Activated T-helper 17 cell treated with anti-CD3 and anti-CD28 coated beads, Interleukin-2, amount 50 U/mL, for 72 hours (primary cell): Measurements from ENCODE around the gene CCDC40. TPM values are rescaled to one million over a fixed set of nuclear protein-coding genes. Genes with fewer than 3 reads are reported as not detected.
A peak's percentile ranks its signal among the peaks of the same experiment; 100 is the strongest.

Experiments used
- ATAC-seq: fragments of 150-1000 bp; cut with Tn5 transposase; replicated peaks from 2 replicates; pipeline ENCODE4 v1.10.0; 2021; ENCODE audit warnings: mild to moderate bottlenecking, moderate library complexity
- H3K27ac Mint-ChIP-seq: one replicate; pipeline ENCODE4 v1.8.0; 2022; ENCODE audit warnings: mixed read lengths
- H3K27me3 Mint-ChIP-seq: one replicate; pipeline ENCODE4 v1.8.0; 2022; ENCODE audit warnings: mixed read lengths
- H3K36me3 Mint-ChIP-seq: one replicate; pipeline ENCODE4 v1.8.0; 2022; ENCODE audit warnings: low read depth, mild to moderate bottlenecking, mixed read lengths
- H3K4me1 Mint-ChIP-seq: one replicate; pipeline ENCODE4 v1.8.0; 2022; ENCODE audit warnings: mixed read lengths
- H3K4me3 Mint-ChIP-seq: one replicate; pipeline ENCODE4 v1.8.0; 2022; ENCODE audit warnings: mild to moderate bottlenecking, mixed read lengths
- H3K9me3 Mint-ChIP-seq: one replicate; pipeline ENCODE4 v1.8.0; 2022; ENCODE audit warnings: mixed read lengths
- total RNA-seq, 2 donors: library from RNA; stranded (reverse); gene quantifications; one replicate each; pipeline ENCODE4 v1.2.3, GENCODE V29; 2022

The CCDC40 gene
- total RNA-seq, 2 donors from 2014 or later: 0.69 TPM; not detected in 1

GRCh38 chr17:80119839-80120238 is 83.4 kb downstream of the CCDC40 start:
- H3K4me1 Mint-ChIP-seq: peaks cover 5% of the 10 kb centered on the region
- no peak overlapping the region for H3K4me3 Mint-ChIP-seq
- peaks cover 5% of the 10 kb centered on the region for H3K9me3 Mint-ChIP-seq
- H3K27me3 Mint-ChIP-seq: no peaks in the 10 kb centered on the region
- H3K27ac Mint-ChIP-seq: no peak overlapping the region
- no peaks in the 10 kb centered on the region for H3K36me3 Mint-ChIP-seq
- no peak for ATAC-seq

- Mint-ChIP-seq H3K9me3 (no peaks in the 10 kb centered on the region), H3K27me3 (no peaks in the 10 kb centered on the region), H3K4me1 (no peaks in the 10 kb centered on the region), H3K36me3 (no peaks in the 10 kb centered on the region), H3K27ac (no peak overlapping the region), H3K4me3 (no peak overlapping the region)
- no peak for ATAC-seq
Measured at GRCh38 chr17:80122026-80122575, 85.7 kb downstream of the CCDC40 start.

- H3K4me3 Mint-ChIP-seq: no peak overlapping the region
- no peaks in the 10 kb centered on the region for H3K27me3 Mint-ChIP-seq
- ATAC-seq: no peak
- H3K9me3 Mint-ChIP-seq: no peaks in the 10 kb centered on the region
- H3K36me3 Mint-ChIP-seq: no peaks in the 10 kb centered on the region
- no peaks in the 10 kb centered on the region for H3K4me1 Mint-ChIP-seq
- no peak overlapping the region for H3K27ac Mint-ChIP-seq
Measured at GRCh38 chr17:80122926-80123505, 86.6 kb downstream of the CCDC40 start.

- no peak for ATAC-seq
- Mint-ChIP-seq H3K4me1 (peaks cover 2% of the 10 kb centered on the region), H3K36me3 (no peaks in the 10 kb centered on the region), H3K9me3 (no peaks in the 10 kb centered on the region), H3K4me3 (no peak overlapping the region), H3K27ac (no peak overlapping the region), H3K27me3 (no peaks in the 10 kb centered on the region)
Measured at GRCh38 chr17:80123791-80124190, 87.3 kb downstream of the CCDC40 start.

- no peaks in the 10 kb centered on the region for H3K9me3 Mint-ChIP-seq
- H3K27me3 Mint-ChIP-seq: no peaks in the 10 kb centered on the region
- H3K27ac Mint-ChIP-seq: no peak overlapping the region
- H3K4me1 Mint-ChIP-seq: peaks cover 8% of the 10 kb centered on the region
- H3K36me3 Mint-ChIP-seq: no peaks in the 10 kb centered on the region
- ATAC-seq: no peak
- H3K4me3 Mint-ChIP-seq: no peak overlapping the region
Measured at GRCh38 chr17:80124351-80124981, 88.0 kb downstream of the CCDC40 start.

GRCh38 chr17:80125656-80126448 is 89.4 kb downstream of the CCDC40 start:
- Mint-ChIP-seq H3K4me3 (no peak overlapping the region), H3K27ac (no peak overlapping the region), H3K4me1 (peaks cover 8% of the 10 kb centered on the region), H3K36me3 (no peaks in the 10 kb centered on the region), H3K9me3 (no peaks in the 10 kb centered on the region), H3K27me3 (no peaks in the 10 kb centered on the region)
- no peak for ATAC-seq

GRCh38 chr17:80126449-80126715 is 89.9 kb downstream of the CCDC40 start:
- H3K36me3 Mint-ChIP-seq: no peaks in the 10 kb centered on the region
- no peak overlapping the region for H3K4me3 Mint-ChIP-seq
- no peaks in the 10 kb centered on the region for H3K27me3 Mint-ChIP-seq
- H3K4me1 Mint-ChIP-seq: peaks cover 8% of the 10 kb centered on the region
- no peak for ATAC-seq
- no peak overlapping the region for H3K27ac Mint-ChIP-seq
- H3K9me3 Mint-ChIP-seq: no peaks in the 10 kb centered on the region

- no peak for ATAC-seq
- Mint-ChIP-seq H3K27me3 (no peaks in the 10 kb centered on the region), H3K4me1 (peaks cover 8% of the 10 kb centered on the region), H3K4me3 (no peak overlapping the region), H3K27ac (no peak overlapping the region), H3K9me3 (no peaks in the 10 kb centered on the region), H3K36me3 (peaks cover 18% of the 10 kb centered on the region)
Measured at GRCh38 chr17:80129006-80129565, 92.6 kb downstream of the CCDC40 start.

GRCh38 chr17:80130992-80131391 is 94.5 kb downstream of the CCDC40 start:
- H3K4me3 Mint-ChIP-seq: no peak overlapping the region

GRCh38 chr17:80132906-80133625 is 96.6 kb downstream of the CCDC40 start:
- peak; percentile 31 for ATAC-seq
- H3K36me3 Mint-ChIP-seq: peaks cover 58% of the 10 kb centered on the region
- no peaks in the 10 kb centered on the region for H3K27me3 Mint-ChIP-seq
- H3K4me1 Mint-ChIP-seq: peaks cover 8% of the 10 kb centered on the region
- H3K27ac Mint-ChIP-seq: peak overlapping the region; percentile 54
- H3K9me3 Mint-ChIP-seq: no peaks in the 10 kb centered on the region
- H3K4me3 Mint-ChIP-seq: no peak overlapping the region

More at GRCh38 chr17:80130992-80131391, 94.5 kb downstream of the CCDC40 start:
- Mint-ChIP-seq H3K9me3 (no peaks in the 10 kb centered on the region), H3K36me3 (peaks cover 38% of the 10 kb centered on the region), H3K4me1 (peaks cover 8% of the 10 kb centered on the region), H3K27ac (no peak overlapping the region), H3K27me3 (no peaks in the 10 kb centered on the region)
- no peak for ATAC-seq

GRCh38 chr17:80133626-80133970 is 97.2 kb downstream of the CCDC40 start:
- no peaks in the 10 kb centered on the region for H3K27me3 Mint-ChIP-seq
- peaks cover 8% of the 10 kb centered on the region for H3K4me1 Mint-ChIP-seq
- ATAC-seq: no peak
- H3K36me3 Mint-ChIP-seq: peaks cover 64% of the 10 kb centered on the region
- H3K27ac Mint-ChIP-seq: peak overlapping the region; percentile 54
- H3K4me3 Mint-ChIP-seq: no peak overlapping the region
- no peaks in the 10 kb centered on the region for H3K9me3 Mint-ChIP-seq

GRCh38 chr17:80137131-80137530 is 100.7 kb downstream of the CCDC40 start:
- H3K4me1 Mint-ChIP-seq: no peaks in the 10 kb centered on the region
- no peak for ATAC-seq
- no peaks in the 10 kb centered on the region for H3K9me3 Mint-ChIP-seq
- H3K36me3 Mint-ChIP-seq: peaks cover 99% of the 10 kb centered on the region
- H3K27me3 Mint-ChIP-seq: no peaks in the 10 kb centered on the region
- H3K4me3 Mint-ChIP-seq: no peak overlapping the region
- H3K27ac Mint-ChIP-seq: no peak overlapping the region

GRCh38 chr17:80138856-80139426 is 102.5 kb downstream of the CCDC40 start:
- ATAC-seq: no peak
- H3K4me1 Mint-ChIP-seq: no peaks in the 10 kb centered on the region
- H3K27ac Mint-ChIP-seq: no peak overlapping the region
- peaks cover 100% of the 10 kb centered on the region for H3K36me3 Mint-ChIP-seq
- H3K27me3 Mint-ChIP-seq: no peaks in the 10 kb centered on the region
- H3K4me3 Mint-ChIP-seq: no peak overlapping the region
- H3K9me3 Mint-ChIP-seq: no peaks in the 10 kb centered on the region
